Endothelial cell of hepatic sinusoid (primary cell): ENCODE results near the gene BOK.

Experiments used
- in situ Hi-C: cut with HindIII; loops from 2 replicates; pipeline ENCODE4 v1.10.0; 2017; ENCODE audit warnings: low sequenced_read_pairs

The BOK gene

DNA sequence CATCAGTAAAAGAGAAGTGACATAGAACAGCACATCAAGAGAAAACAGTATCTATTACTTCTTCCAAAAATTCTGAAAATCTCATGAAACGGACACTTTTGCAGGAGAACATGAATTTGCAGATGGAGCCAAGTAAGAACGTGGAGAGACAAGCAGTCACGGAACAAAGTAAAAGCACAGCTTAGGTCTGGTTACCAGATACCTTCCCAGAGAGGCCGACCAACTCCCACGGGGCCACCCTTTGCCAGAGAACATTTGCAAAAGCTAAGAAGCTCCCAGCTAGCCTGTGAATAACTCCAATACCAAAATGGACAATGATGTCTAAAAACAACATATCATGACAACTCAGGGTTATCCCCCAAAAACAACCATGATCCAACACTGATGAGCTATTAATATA lies 39.5 kb downstream of the BOK start:
- in situ Hi-C loops, result no loop called here

DNA sequence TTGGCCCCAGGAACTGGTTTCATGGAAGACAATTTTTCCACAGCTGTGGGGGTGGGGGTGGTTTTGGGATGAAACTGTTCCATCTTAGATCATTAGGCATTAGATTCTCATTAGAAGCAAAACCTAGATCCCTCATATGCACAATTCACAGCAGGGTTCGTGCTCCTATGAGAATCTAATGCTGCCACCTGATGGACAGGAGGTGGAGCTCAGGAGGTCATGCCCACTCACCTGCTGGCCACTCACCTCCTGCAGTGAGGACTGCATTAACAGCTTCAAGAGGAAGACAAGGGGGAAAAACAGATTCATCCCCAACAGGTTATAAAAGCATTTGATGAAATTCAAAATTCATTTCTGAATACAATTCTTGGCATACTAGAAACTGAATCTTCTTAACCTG lies 39.9 kb downstream of the BOK start:
- in situ Hi-C loops, result no loop called here

DNA sequence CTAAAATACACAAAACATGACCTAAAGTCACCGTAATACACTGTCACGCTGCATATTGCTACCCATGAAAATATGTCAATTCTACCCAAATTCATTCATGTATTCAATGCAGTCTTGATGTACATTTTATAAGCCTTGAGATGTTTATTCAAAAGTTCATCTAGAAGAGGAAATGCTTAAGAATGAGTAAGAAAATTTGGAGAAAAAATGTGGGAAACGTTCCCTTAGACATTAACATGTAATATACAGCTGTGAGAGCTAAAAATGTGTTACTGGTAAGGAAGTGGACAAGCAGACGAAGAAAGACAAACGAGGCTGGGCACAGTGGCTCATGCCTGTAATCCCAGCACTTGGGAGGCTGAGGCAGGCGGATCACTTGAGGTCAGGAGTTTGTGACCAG lies 41.1 kb downstream of the BOK start:
- in situ Hi-C loops, result no loop called here

DNA sequence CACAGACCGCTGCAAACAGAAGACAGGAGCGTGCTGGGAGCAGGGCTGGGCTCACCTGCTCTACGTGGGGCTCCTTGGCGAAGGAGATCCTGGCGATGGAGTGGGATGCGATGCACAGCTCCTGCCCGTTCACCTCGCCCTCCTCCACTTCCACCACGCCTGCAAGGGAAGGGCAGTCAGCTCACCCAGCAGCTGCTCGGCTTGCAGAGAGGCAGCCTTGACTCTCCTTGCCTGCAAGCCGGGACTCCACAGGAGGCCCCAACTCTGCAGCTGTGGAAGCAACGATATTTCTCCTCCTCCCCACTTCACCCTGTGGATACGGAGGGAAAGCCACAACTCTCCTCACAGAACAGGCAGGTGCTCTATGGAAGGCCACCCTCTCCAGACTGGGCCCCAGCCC lies 43.3 kb downstream of the BOK start:
- in situ Hi-C loops, result no loop called here

DNA sequence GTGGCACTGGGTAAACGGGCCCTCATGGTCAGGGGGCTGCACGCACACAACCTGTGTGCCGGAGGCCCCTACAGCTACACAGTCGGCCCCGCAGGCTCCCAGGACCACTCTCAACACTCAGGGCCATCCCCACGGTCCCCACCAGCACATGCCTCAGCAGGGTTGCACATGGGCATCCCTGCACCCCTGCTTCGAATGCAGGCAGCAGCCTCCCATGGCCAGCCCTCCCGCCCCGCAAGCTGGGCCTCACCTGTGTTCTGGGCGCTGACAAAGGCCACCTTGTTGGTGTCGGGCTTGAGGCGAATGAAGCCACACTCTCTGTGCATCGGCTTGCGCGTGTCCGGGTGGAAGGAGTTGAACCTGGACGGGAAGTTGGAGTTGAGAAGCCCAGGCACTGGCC lies 44.2 kb downstream of the BOK start:
- in situ Hi-C loops, result no loop called here

DNA sequence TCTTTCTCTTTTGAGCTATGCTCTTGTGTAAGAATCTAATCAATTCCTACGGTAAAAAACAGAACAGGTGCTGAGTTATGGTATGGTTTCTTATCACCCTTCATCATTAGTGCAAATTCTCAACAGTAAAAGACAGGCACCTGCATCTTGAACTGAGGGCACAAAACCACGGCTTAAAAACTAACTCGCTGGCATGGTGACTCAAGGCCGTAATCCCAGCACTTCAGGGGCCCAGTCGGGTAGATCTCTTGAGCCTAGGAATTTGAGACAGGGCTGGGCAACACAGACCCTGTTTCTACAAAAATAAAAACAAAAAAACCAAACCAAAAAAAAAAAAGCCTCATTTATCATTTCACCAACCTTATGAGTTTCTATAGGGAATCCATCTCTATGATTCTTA lies 45.1 kb downstream of the BOK start:
- in situ Hi-C loops, result no loop called here

DNA sequence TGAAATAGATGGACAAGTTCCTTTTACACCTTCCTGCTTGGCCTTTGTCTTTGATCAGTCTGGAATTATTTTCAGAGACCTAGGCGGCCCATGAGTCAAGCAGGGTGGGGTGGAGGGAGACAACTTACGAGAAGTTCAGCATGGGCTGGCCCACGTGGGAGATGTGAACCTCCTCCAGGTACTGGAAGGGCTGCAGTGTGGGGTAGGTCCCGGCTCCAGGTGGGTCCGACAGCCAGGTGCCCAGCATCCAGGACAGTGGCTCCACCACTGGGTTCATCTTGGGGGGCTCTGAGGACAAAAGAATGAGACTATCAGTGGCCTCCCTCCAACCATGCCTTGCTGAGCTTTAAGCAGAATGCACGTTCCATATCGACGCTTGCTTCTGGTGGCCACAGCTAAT lies 47.6 kb downstream of the BOK start:
- in situ Hi-C loops, result loop anchor here (5.0 kb wide), 1 partner anchor 66 kb away; no protein-coding TSS in a partner anchor

DNA sequence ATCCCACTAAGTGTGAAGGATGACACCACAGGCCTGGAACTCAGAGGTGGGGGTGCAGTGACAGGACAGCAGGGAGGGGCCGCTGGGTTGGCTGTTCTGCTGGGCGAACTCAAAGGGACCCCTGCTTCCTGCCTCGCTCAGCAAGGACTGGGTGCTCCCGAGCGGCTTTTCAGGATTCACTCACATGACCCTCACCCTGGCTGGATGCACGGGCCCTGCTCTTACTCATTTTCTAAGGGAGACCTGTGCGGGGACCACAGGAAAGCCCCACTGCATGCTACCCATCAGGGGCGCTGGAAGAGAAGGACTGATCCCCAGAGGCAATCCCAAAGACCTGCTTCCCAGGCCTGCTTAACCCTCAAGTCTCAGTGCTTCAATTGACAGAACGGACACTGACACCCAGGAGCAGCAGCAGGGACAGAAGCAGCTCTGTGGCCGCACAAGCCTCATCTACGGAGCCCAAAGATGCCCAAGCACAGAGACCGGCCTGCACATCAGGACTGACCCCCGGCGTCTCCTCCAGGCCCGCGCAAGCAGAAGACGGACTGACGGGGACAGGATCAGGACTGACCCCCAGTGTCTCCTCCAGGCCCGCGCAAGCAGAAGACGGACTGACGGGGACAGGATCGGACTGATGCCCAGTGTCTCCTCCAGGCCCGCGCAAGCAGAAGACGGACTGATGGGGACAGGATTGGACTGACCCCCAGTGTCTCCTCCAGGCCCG lies 48.8 kb downstream of the BOK start:
- in situ Hi-C loops, result loop anchor here (5.0 kb wide), 1 partner anchor 65 kb away; no protein-coding TSS in a partner anchor

DNA sequence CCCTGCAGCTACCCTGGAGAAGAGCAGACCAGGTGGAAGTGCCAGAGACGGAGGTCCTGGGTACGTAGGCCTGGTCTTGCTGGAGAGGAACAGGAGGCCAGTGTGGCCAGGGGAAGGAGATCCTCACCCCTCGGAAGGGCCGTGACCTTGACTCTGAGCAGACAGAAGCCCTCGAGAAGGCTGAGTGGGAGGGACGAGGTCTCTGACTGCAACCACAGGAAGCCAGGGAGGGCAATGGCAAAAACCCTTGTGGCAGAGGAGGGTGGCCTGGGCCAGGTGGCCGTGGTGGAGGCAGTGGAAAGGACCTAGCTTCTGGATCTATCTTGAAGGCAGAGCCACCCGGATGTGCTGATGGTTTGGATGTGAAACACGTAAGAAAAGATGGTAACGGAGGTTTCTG lies 50.3 kb downstream of the BOK start:
- in situ Hi-C loops, result loop anchor here (5.0 kb wide), 1 partner anchor 63 kb away; no protein-coding TSS in a partner anchor

DNA sequence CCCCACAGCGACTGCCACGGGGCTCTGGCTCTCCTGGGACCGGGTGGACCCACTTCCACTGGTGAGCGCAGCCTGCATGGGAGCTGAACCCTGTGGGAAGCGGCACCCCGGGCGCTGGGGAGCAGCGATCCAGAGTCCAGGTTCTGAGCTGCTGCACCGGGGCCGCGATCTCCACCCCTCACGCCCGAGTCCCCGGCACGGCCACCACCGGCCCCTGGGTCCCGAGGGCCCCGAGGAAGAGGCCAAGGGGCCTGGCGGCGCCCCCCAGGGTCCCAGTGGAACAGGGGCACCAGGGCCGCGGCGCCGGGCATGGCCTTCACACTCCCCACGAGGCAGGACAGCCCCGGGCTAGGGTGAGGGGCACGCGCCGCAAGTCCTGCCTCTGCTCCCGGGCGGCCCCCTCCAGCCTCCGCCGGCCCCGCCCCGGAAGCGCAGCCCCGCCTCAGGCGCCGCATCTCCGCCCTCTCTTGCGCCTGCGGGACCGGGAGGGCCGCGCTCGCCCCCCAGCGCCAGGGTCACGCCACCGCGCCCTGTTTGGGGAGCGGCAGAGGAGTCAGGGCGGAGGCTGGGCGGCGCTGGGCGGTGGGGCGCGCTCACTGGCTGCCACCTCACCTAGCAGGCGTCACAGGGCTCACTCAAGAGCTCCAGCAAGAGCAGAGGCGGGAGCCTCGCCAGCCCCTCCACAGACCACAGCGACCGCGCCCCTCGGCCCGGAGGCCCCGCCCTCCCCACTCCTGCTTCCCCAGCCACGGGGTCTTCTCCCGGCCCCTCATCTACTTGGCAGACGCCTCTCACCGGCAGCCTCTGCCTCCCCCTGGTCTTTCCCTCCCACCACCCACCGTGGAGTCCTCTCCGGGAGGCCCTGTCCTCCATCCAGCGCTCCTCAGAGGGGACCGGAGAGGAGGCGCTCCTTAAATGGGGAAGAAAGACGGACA lies 51.6 kb downstream of the BOK start:
- in situ Hi-C loops, result loop anchor here (5.0 kb wide), 1 partner anchor 62 kb away; no protein-coding TSS in a partner anchor

DNA sequence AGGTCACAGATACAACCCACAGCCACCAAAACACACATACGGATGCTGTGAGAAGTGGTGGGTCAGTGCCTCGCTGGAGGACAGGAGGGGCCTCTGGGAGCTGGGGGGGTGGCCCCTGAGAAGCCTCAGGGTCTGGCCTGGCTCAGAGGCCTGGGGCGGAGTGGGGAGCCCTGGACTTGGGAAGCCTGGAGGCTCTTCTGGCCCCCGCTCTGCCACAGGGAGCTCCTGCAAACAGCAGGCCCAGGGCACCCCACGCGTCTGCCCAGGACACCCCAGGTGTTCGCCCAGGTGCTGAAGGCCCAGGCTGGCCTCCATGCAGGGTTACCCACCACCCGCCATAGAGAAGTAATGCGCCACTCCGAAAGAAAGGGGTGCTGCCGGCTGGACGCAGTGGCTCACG lies 52.5 kb downstream of the BOK start:
- in situ Hi-C loops, result no loop called here

DNA sequence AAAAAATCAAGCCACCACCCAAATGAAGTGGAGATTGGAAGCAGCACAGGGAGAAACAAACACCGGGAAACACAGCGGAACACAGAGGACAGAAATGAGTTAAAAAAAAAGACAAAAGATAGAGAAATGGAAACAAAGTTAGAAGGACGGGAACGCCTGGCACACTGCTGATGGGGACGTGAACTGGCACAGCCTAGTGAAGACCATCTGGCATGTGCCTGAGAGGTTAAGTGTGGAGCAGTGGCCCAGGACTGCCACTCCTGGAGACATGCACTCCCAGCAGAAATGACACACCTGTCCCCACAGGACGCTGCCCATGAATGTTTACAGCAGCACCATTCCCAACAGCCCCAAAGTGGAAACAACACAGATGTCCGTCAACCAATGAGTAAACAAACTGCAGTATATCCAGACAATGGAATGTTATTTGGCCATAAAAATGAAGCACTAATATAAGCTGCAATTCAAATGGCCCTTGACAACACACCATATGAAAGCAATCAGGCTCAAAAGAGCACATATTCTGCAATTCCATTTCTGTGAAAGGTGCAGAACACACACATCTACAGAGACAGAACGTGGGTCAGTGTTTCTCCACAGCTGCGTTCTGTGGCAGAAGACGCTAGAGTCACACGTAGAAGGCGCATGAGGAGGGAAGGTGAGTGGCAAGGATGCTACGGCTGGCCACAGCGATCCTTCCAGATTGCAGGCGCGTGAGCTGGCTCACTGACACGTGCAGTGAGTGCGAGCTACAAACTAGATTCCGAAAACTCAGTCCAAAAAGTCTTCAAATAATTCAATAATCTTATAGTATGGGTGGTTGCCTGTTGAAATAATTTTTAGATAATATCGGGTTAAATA lies 53.8 kb downstream of the BOK start:
- in situ Hi-C loops, result no loop called here

DNA sequence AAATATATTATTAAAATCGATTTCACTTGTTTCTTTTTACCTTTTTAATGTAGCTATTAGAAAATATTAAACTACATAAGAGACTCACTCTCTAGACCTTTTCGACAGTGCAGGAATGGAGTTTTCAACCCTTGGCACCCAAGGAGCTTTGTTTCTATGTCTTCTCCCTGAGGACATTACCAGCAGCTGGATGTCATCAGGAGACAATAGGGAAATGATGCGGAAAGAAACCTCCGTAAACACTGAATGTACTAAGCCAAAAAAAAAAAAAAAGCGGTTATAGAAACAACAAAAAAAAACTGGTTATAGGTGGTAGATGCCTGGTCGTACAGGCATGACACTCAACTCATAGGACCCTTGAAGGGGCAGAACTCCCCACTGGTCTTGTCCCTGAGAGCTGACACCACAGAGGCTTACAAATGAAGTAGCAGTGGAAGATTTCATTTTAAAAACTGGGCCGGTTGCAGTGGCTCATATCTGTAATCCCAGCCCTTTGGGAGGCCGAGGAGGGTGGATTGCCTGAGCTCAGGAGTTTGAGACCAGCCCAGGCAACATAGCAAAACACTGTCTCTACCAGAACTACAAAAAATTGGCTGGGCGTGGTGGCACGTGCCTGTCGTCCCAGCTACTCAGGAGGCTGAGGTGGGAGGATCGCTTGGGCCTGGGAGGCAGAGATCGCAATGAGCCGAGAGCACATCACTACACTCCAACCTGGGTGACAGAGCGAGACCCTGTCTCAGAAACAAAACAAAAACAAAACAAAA lies 54.7 kb downstream of the BOK start:
- in situ Hi-C loops, result no loop called here

DNA sequence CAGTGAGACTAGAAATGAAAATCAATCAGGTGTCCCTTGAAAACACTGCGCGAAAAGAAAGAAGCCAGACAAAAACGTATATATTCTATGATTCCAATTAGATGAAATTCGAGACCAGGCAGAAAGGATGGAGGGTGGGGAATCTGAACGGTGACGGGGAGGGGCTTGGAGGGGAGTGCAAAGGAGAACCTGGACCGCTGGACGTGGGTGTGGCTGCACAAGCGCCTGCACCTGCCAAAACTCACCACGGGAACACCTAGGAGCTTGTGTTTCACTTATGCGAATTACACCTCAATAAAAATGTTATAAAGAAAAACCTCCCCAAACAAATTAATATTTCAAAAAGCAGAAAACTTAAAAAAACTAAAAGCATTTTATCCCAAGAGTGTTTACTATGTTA lies 56.5 kb downstream of the BOK start:
- in situ Hi-C loops, result no loop called here

DNA sequence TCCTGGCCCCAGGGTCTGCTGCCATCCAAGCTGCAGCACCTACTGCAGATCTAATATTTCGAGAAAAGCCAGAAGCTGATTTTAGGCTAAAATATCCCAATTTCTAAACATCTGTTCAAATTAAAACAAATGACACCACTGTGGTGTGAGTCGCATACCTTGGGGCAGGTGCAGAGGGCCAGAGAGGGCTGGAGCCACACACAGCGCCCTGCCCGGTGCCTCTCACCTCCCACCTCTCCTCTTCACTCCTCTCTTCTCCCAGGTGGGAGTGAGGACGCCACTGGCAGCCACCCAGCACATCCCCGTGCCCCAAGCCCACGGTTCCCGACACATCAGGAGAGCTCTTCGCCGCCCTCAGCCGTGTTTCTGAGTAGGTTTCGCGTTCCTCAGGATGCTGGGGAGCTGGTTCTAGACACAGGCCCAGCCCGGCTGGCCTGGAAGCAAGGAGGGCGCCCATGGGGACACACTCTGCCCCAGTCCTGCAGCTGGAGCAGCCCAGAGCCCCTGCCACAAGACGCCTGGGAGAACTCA lies 57.0 kb downstream of the BOK start:
- in situ Hi-C loops, result no loop called here

DNA sequence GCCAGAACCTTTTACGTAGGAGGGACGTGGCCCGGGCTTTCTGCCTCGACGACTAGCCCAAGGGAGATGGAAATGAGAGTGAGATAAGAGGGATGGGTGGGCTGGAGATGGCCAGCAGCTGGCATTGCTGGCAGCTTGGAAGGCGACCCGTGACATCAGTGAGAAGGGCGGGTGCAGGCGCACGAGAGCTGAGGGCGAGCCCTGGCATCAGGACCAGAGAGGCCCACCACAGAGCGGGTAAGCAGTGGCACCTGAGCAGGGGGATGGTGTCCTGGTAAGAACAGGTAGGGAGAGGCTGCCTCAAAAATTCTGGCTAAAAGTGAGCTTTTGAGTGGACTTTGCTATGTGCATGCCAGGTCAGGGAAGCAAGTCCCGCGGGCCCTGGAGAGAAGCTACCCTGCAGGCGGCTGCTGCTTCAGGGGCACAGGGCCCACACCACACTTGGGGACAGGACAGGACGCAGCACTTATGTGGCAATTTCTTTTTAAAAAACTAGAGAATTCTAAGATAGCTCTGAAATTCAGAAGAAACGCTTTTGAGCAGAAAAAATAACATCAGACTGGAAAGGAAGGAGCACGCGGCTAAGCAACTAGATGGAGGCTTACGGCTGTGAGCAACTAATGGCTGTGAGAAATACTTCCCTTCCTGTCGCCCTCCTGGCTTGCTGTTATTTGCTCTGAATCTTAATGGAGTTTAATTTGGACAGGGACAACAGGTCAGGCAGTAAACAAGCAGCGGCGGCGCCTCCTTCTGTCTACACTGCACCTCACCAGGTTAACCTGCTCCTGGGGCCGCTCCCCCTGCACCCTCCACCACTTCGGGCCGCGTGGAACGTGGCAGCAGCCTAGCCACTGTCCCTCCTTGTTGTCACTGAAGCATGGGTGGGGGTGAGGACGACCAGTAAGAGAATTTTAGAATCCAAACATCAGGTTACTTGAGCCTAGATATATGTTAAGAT lies 57.9 kb downstream of the BOK start:
- in situ Hi-C loops, result no loop called here

DNA sequence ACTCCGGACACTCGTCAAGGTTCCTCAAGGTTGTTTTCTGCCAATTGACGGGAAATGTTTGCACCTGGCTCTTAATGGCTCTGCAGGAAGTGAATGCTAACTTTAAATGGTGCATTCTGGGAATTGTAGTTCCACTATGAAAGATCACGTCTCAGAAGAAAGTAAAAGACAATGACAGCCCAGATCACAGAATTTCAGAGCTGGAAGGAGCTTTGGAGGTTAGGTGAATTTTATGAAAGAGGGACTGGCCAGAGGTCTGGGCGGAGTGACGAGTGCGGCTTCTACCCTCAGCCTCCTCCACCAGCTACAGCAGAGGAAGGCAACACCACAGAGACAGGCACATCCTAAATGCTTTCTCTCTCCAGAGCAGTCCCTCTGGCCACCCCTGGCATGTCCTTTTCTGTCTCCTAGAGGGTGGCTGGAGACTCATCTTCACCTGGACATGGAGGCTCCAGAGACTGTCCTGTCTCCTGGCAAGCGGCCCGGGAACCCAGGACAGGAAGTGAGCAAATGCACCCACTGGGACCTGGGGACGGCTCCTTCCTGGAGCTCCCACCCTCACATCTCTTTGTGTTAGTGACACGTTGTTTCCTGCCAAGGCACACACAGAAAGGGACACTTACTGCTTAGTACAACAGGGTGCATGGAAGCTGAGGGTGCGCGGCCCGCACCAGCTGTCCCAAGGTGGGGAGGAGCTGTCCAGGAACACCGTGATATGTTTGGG lies 59.0 kb downstream of the BOK start:
- in situ Hi-C loops, result no loop called here

DNA sequence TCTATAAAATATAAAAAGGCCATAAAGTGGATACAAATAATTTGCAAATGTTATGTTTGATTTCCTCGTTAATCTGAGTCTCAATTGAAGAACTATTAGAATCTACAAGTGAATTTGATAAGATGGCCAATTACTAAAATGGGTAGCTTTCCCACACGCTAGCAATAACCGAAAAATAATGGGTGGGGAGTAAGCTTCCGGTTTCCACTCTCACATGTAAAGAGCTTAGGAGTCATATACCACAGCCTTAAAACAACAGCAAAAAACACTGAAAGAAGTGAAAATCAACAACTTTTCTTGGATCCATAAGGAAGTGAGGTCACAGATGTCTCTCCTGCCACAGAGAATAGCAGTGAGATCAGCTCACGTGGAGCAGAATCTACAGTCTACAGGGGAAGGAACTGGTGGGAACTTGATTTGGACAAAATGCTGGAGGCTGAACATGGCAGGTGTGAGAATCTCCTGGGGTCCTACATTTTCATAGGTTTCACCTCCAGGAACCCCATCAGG lies 59.8 kb downstream of the BOK start:
- in situ Hi-C loops, result no loop called here
